ENCODE data around the gene VPS25. TPM values are rescaled to one million over a fixed set of nuclear protein-coding genes. Genes with fewer than 3 reads are reported as not detected.
"Not testable (repeated sequence)": the region's sequence is repeated elsewhere in the genome, so short reads cannot be mapped to it uniquely, and the experiment has no call there.

Gene VPS25
- total RNA-seq, 2 experiments from 2014 or later, result 61.0 to 63.5 TPM

- Mint-ChIP-seq H3K36me3 (no peaks in the 10 kb centered on the region), H3K9me3 (no peaks in the 10 kb centered on the region), H3K4me3 (no peak overlapping the region), H3K27me3 (peaks cover 61% of the 10 kb centered on the region), H3K27ac (no peak overlapping the region), H3K4me1 (no peaks in the 10 kb centered on the region)
- POLR2A ChIA-PET, result no interaction called here
- ATAC-seq (ENCODE audit: low read depth) (no peak), DNase-seq (no peak)
Observed at GRCh38 chr17:42751628-42752027, 21.6 kb upstream of the VPS25 start.

GRCh38 chr17:42754782-42755181, 18.5 kb upstream of the VPS25 start:
- H3K9me3 Mint-ChIP-seq, result no peaks in the 10 kb centered on the region
- no peaks in the 10 kb centered on the region for H3K4me1 Mint-ChIP-seq
- no peak overlapping the region for H3K4me3 Mint-ChIP-seq

GRCh38 chr17:42759982-42760651, 13.1 kb upstream of the VPS25 start:
- no peaks in the 10 kb centered on the region for H3K4me1 Mint-ChIP-seq
- peaks cover 66% of the 10 kb centered on the region for H3K27me3 Mint-ChIP-seq
- H3K36me3 Mint-ChIP-seq, result no peaks in the 10 kb centered on the region
- no peak for DNase-seq
- ATAC-seq (ENCODE audit: low read depth), result no peak
- H3K4me3 Mint-ChIP-seq, result peak overlapping the region; percentile 18
- POLR2A ChIA-PET, result interaction anchor here (1.4 to 1.7 kb wide), 3 partner anchors 10 to 182 kb away, joined by 3 to 6 read pairs (median 6); partner anchors contain the start of genes PSMC3IP and VPS25
- no peaks in the 10 kb centered on the region for H3K9me3 Mint-ChIP-seq
- H3K27ac Mint-ChIP-seq, result no peak overlapping the region

More at GRCh38 chr17:42754782-42755181, 18.5 kb upstream of the VPS25 start:
- Mint-ChIP-seq H3K27me3 (peaks cover 62% of the 10 kb centered on the region), H3K36me3 (no peaks in the 10 kb centered on the region), H3K27ac (no peak overlapping the region)
- DNase-seq (no peak), ATAC-seq (ENCODE audit: low read depth) (no peak)
- POLR2A ChIA-PET, result interaction anchor here (0.8 kb wide), 1 partner anchor 17 kb away, joined by 4 read pairs; no protein-coding TSS in a partner anchor

- POLR2A ChIA-PET, result interaction anchor here (0.6 to 1.7 kb wide), 5 partner anchors 11 to 183 kb away, joined by 3 to 6 read pairs (median 5); partner anchors contain the start of genes PSMC3IP and VPS25
- ATAC-seq (ENCODE audit: low read depth) (peak; percentile 38), DNase-seq (no peak)
- Mint-ChIP-seq H3K27me3 (peaks cover 64% of the 10 kb centered on the region), H3K4me1 (no peaks in the 10 kb centered on the region), H3K36me3 (no peaks in the 10 kb centered on the region), H3K9me3 (no peaks in the 10 kb centered on the region), H3K4me3 (peak within 1 kb of the TSS; percentile 18), H3K27ac (no peak within 1 kb of the TSS)
Observed at GRCh38 chr17:42760652-42761581, 12.3 kb upstream of the VPS25 start, which contains the start of gene RAMP2. RAMP2 (plus strand) TSS chr17:42761227; CDS start chr17:42761262, 35 bp downstream.

- Mint-ChIP-seq H3K4me3 (peak overlapping the region; percentile 16), H3K9me3 (no peaks in the 10 kb centered on the region), H3K4me1 (no peaks in the 10 kb centered on the region), H3K36me3 (no peaks in the 10 kb centered on the region), H3K27me3 (peaks cover 60% of the 10 kb centered on the region), H3K27ac (no peak overlapping the region)
- no peak for ATAC-seq (ENCODE audit: low read depth)
- DNase-seq, result no peak
- POLR2A ChIA-PET, result interaction anchor here (0.6 to 0.8 kb wide), 2 partner anchors 44 to 183 kb away, joined by 3 to 5 read pairs; no protein-coding TSS in a partner anchor
Observed at GRCh38 chr17:42761638-42762037, 11.6 kb upstream of the VPS25 start.

GRCh38 chr17:42766124-42766523, 7.1 kb upstream of the VPS25 start:
- Mint-ChIP-seq H3K4me1 (no peaks in the 10 kb centered on the region), H3K27ac (no peak overlapping the region), H3K9me3 (no peaks in the 10 kb centered on the region), H3K4me3 (no peak overlapping the region), H3K36me3 (no peaks in the 10 kb centered on the region), H3K27me3 (peaks cover 38% of the 10 kb centered on the region)
- POLR2A ChIA-PET, result no interaction called here
- ATAC-seq (ENCODE audit: low read depth) (no peak), DNase-seq (no peak)

GRCh38 chr17:42767512-42767911, 5.7 kb upstream of the VPS25 start:
- H3K36me3 Mint-ChIP-seq, result no peaks in the 10 kb centered on the region
- DNase-seq (no peak), ATAC-seq (ENCODE audit: low read depth) (no peak)
- H3K27me3 Mint-ChIP-seq, result peaks cover 28% of the 10 kb centered on the region
- POLR2A ChIA-PET, result no interaction called here
- no peak overlapping the region for H3K27ac Mint-ChIP-seq
- H3K9me3 Mint-ChIP-seq, result no peaks in the 10 kb centered on the region
- peaks cover 6% of the 10 kb centered on the region for H3K4me1 Mint-ChIP-seq
- H3K4me3 Mint-ChIP-seq, result no peak overlapping the region

GRCh38 chr17:42768006-42768405, 5.2 kb upstream of the VPS25 start:
- POLR2A ChIA-PET; H3K4me3 Mint-ChIP-seq; H3K4me1 Mint-ChIP-seq; H3K27ac Mint-ChIP-seq; DNase-seq; H3K9me3 Mint-ChIP-seq; H3K36me3 Mint-ChIP-seq; ATAC-seq (ENCODE audit: low read depth): not testable (repeated sequence)
- peaks cover 23% of the 10 kb centered on the region for H3K27me3 Mint-ChIP-seq

- DNase-seq; H3K27ac Mint-ChIP-seq; ATAC-seq (ENCODE audit: low read depth); H3K9me3 Mint-ChIP-seq; H3K36me3 Mint-ChIP-seq; H3K4me3 Mint-ChIP-seq; POLR2A ChIA-PET: not testable (repeated sequence)
- H3K27me3 Mint-ChIP-seq, result peaks cover 14% of the 10 kb centered on the region
- H3K4me1 Mint-ChIP-seq, result peaks cover 20% of the 10 kb centered on the region
Observed at GRCh38 chr17:42769964-42770363, 3.3 kb upstream of the VPS25 start.

- POLR2A ChIA-PET, result interaction anchor here (1.0 to 2.4 kb wide), 16 partner anchors 9 to 225 kb away, joined by 3 to 19 read pairs (median 4); partner anchors contain the start of genes BECN1, CNTD1, COA3 and PLEKHH3
- H3K36me3 Mint-ChIP-seq, result peaks cover 9% of the 10 kb centered on the region
- no peak for ATAC-seq (ENCODE audit: low read depth)
- DNase-seq, result no peak
- peaks cover 7% of the 10 kb centered on the region for H3K27me3 Mint-ChIP-seq
- peak overlapping the region; percentile 100 for H3K4me3 Mint-ChIP-seq
- peak overlapping the region; percentile 97 for H3K27ac Mint-ChIP-seq
- H3K4me1 Mint-ChIP-seq, result peaks cover 22% of the 10 kb centered on the region
- H3K9me3 Mint-ChIP-seq, result no peaks in the 10 kb centered on the region
Observed at GRCh38 chr17:42772945-42773289, 332 bp upstream of the VPS25 start.

- Mint-ChIP-seq H3K9me3 (no peaks in the 10 kb centered on the region), H3K27me3 (no peaks in the 10 kb centered on the region), H3K4me3 (peak overlapping the region; percentile 100), H3K4me1 (peaks cover 22% of the 10 kb centered on the region), H3K36me3 (peaks cover 15% of the 10 kb centered on the region), H3K27ac (peak overlapping the region; percentile 97)
- POLR2A ChIA-PET, result interaction anchor here (0.8 to 2.4 kb wide), 11 partner anchors 9 to 594 kb away, joined by 3 to 19 read pairs (median 4); partner anchors contain the start of genes CNTD1, COA3, RETREG3 and RPL27
- DNase-seq (no peak), ATAC-seq (ENCODE audit: low read depth) (no peak)
Observed at GRCh38 chr17:42774066-42774745, 957 bp downstream of the VPS25 start.

- no peak for DNase-seq
- H3K4me3 Mint-ChIP-seq, result no peak overlapping the region
- peaks cover 24% of the 10 kb centered on the region for H3K4me1 Mint-ChIP-seq
- no peak overlapping the region for H3K27ac Mint-ChIP-seq
- H3K27me3 Mint-ChIP-seq, result peaks cover 8% of the 10 kb centered on the region
- POLR2A ChIA-PET, result interaction anchor here (0.7 kb wide), 1 partner anchor 431 kb away, joined by 3 read pairs; no protein-coding TSS in a partner anchor
- no peaks in the 10 kb centered on the region for H3K9me3 Mint-ChIP-seq
- no peak for ATAC-seq (ENCODE audit: low read depth)
- H3K36me3 Mint-ChIP-seq, result peaks cover 22% of the 10 kb centered on the region
Observed at GRCh38 chr17:42775534-42776098, 2.4 kb downstream of the VPS25 start.

Data from activated naive CD8-positive, alpha-beta T cell treated with anti-CD3 and anti-CD28 coated beads, Interleukin-2, amount 10 ng/mL, durations not matched to agents 7 days and 5 days (primary cell).